IMR-90 (cell line): Measurements from ENCODE around the gene PPP2R5B. TPM values are rescaled to one million over a fixed set of nuclear protein-coding genes. Genes with fewer than 3 reads are reported as not detected.

Experiments
- ATAC-seq: fragments of 200-7000 bp; cut with Tn5 transposase; 2 replicates; pipeline ENCODE4 v1.9.1; 2020; ENCODE audit warnings: low read depth, mild to moderate bottlenecking, moderate library complexity
- BruUV-seq: library from RNA; stranded (reverse); fragments of 400-500 nt; replicated peaks from 2 replicates; lab custom pipeline; 2021; lab: Mats Ljungman, UMichigan
- CTCF ChIA-PET: fragments of 300-600 bp; formaldehyde crosslinking; extraction: SDS; loops from one replicate; lab custom pipeline; 2021; ENCODE audit warnings: antibody characterized with exemption; lab: Yijun Ruan, JAX
- POLR2A ChIA-PET: fragments of 300-600 bp; sonication (Branson Sonifier 250); formaldehyde crosslinking; loops from one replicate; lab custom pipeline; 2022; ENCODE audit warnings: antibody characterized with exemption; ENCODE audit not compliant: unreplicated experiment; lab: Charles Lee
- DNase-seq: peaks from one replicate; pipeline ENCODE4 v3.0.0; 2013
- H2AFZ ChIP-seq: replicated peaks from 2 replicates; pipeline ENCODE3; 2013; ENCODE audit warnings: low read length, mild to moderate bottlenecking; ENCODE audit not compliant: poor library complexity
- H2AK5ac ChIP-seq: 2 replicates; pipeline ENCODE4 v1.6.1; 2013; ENCODE audit warnings: low read depth, low read length, inconsistent platforms
- H2AK9ac ChIP-seq: replicated peaks from 2 replicates; pipeline ENCODE3; 2013; ENCODE audit warnings: mild to moderate bottlenecking, low read depth, low read length, moderate library complexity; ENCODE audit not compliant: poor library complexity
- H2BK120ac ChIP-seq: 2 replicates; pipeline ENCODE4 v1.6.1; 2013; ENCODE audit warnings: low read depth, low read length, inconsistent platforms
- H2BK15ac ChIP-seq: 3 replicates; pipeline ENCODE4 v1.6.1; 2013; ENCODE audit warnings: low read depth, low read length, inconsistent platforms
- H2BK20ac ChIP-seq: 2 replicates; pipeline ENCODE4 v1.6.1; 2013; ENCODE audit warnings: low read depth, mild to moderate bottlenecking, inconsistent platforms, low read length, moderate library complexity
- H2BK5ac ChIP-seq: 2 replicates; pipeline ENCODE4 v1.6.1; 2013; ENCODE audit warnings: mild to moderate bottlenecking, low read depth, low read length, inconsistent platforms; ENCODE audit not compliant: poor library complexity, severe bottlenecking
- H3K14ac ChIP-seq: replicated peaks from 2 replicates; pipeline ENCODE4 v1.6.1; 2013; ENCODE audit warnings: low read depth, low read length, inconsistent platforms
- H3K18ac ChIP-seq: 2 replicates; pipeline ENCODE4 v1.6.1; 2013; ENCODE audit warnings: low read depth, low read length, control low read depth
- H3K23ac ChIP-seq: 2 replicates; pipeline ENCODE4 v1.6.1; 2013; ENCODE audit warnings: low read depth, low read length, inconsistent platforms
- H3K27ac ChIP-seq: 2 replicates; pipeline ENCODE4 v1.5.1; 2013; ENCODE audit warnings: mild to moderate bottlenecking, control low read depth, low read length; ENCODE audit not compliant: insufficient read depth
- H3K27me3 ChIP-seq: 2 replicates; pipeline ENCODE4 v1.6.1; 2013; ENCODE audit warnings: low read length; ENCODE audit not compliant: control insufficient read depth, insufficient read depth
- H3K36me3 ChIP-seq: 2 replicates; pipeline ENCODE4 v1.6.1; 2013; ENCODE audit warnings: low read length, mixed read lengths; ENCODE audit not compliant: control insufficient read depth, insufficient read depth
- H3K4ac ChIP-seq: 2 replicates; pipeline ENCODE4 v1.6.1; 2013; ENCODE audit warnings: low read depth, low read length, inconsistent platforms
- H3K4me1 ChIP-seq: 2 replicates; pipeline ENCODE4 v1.6.1; 2013; ENCODE audit warnings: low read length, mixed read lengths; ENCODE audit not compliant: control insufficient read depth, insufficient read depth
- H3K4me2 ChIP-seq: 2 replicates; pipeline ENCODE4 v1.6.1; 2013; ENCODE audit warnings: low read depth, mild to moderate bottlenecking, control low read depth, low read length, moderate library complexity
- H3K4me3 ChIP-seq: 2 replicates; pipeline ENCODE4 v1.5.1; 2013; ENCODE audit warnings: low read depth, mild to moderate bottlenecking, control low read depth, low read length, moderate library complexity; ENCODE audit not compliant: insufficient read depth
- H3K56ac ChIP-seq: 2 replicates; pipeline ENCODE4 v1.6.1; 2013; ENCODE audit warnings: low read length, inconsistent platforms; ENCODE audit not compliant: insufficient read depth; ENCODE audit errors: extremely low read depth
- H3K79me1 ChIP-seq, 2 experiments: 2 replicates each; pipeline ENCODE4 v1.6.1; 2013; ENCODE audit warnings: low read length in 2 of 2, inconsistent platforms in 1 of 2, low read depth in 1 of 2
- H3K9ac ChIP-seq: 2 replicates; pipeline ENCODE4 v1.6.1; 2013; ENCODE audit warnings: low read depth, low read length, control low read depth
- H3K9me1 ChIP-seq: 2 replicates; pipeline ENCODE4 v1.6.1; 2013; ENCODE audit warnings: low read length, inconsistent platforms; ENCODE audit not compliant: insufficient read depth
- H3K9me3 ChIP-seq: 2 replicates; pipeline ENCODE4 v1.6.1; 2013; ENCODE audit warnings: low read length; ENCODE audit not compliant: control insufficient read depth, insufficient read depth
- H4K20me1 ChIP-seq: 2 replicates; pipeline ENCODE4 v1.6.1; 2013; ENCODE audit warnings: low read length, inconsistent platforms; ENCODE audit not compliant: insufficient read depth
- H4K5ac ChIP-seq: 2 replicates; pipeline ENCODE4 v1.6.1; 2013; ENCODE audit warnings: mild to moderate bottlenecking, low read depth, low read length, control low read depth
- H4K8ac ChIP-seq, 2 experiments: 2 replicates each; pipeline ENCODE4 v1.6.1; 2013; ENCODE audit warnings: low read depth in 2 of 2, low read length in 2 of 2, control low read depth in 1 of 2, inconsistent platforms in 1 of 2
- H4K91ac ChIP-seq: 2 replicates; pipeline ENCODE4 v1.6.1; 2013; ENCODE audit warnings: low read depth, low read length, inconsistent platforms; ENCODE audit not compliant: insufficient read depth
- CEBPB ChIP-seq: IDR thresholded peaks from 2 replicates; pipeline ENCODE4 v1.6.1; 2012; ENCODE audit warnings: low read depth, low read length, improper control_type of control experiment
- RFX5 ChIP-seq: IDR thresholded peaks from 2 replicates; pipeline ENCODE4 v1.8.0; 2012; ENCODE audit warnings: low read depth, mild to moderate bottlenecking, low read length, moderate library complexity
- WGBS, 2 experiments: methylation state at CpG; one replicate each; pipeline versions ENCODE4 v1.1.5 to v1.1.7; 2013; ENCODE audit warnings: missing lambda C conversion rate in 2 of 2; ENCODE audit not compliant: insufficient read length in 1 of 2; ENCODE audit errors: extremely low coverage in 2 of 2; 5-methylcytosine and 5-hydroxymethylcytosine counted together
- dilution Hi-C: fragments of 300-500 bp; cut with HindIII; formaldehyde crosslinking; loops from one replicate; pipeline ENCODE4 v1.14.3; 2018; ENCODE audit warnings: low sequenced_read_pairs; ENCODE audit not compliant: unreplicated experiment
- in situ Hi-C: fragments of 300-500 bp; cut with MboI; formaldehyde crosslinking; loops from 3 replicates; pipeline ENCODE4 v1.14.3; 2019; ENCODE audit warnings: low sequenced_read_pairs, inconsistent platforms, mixed read lengths
- intact Hi-C: fragments of 100-400 bp; cut with micrococcal nuclease; formaldehyde crosslinking; loops from 2 replicates; pipeline ENCODE4 v1.10.0; 2022
- polyA plus RNA-seq, 3 experiments: library from polyadenylated mRNA; depleted of rRNA; stranded (reverse); fragments of >200 nt; gene quantifications; 2 replicates each; pipeline ENCODE4 v1.2.3, GENCODE V29; 2012; ENCODE audit warnings: low replicate concordance in 1 of 3
- total RNA-seq: library from RNA; depleted of rRNA; stranded (reverse); fragments of >200 nt; gene quantifications from 2 replicates; pipeline ENCODE4 v1.2.3, GENCODE V29; 2012

The PPP2R5B gene
- total and polyA plus RNA-seq, 2 of the 4 experiments (the other 2 are of a cell fraction): 6.5 to 23.6 TPM

DNA sequence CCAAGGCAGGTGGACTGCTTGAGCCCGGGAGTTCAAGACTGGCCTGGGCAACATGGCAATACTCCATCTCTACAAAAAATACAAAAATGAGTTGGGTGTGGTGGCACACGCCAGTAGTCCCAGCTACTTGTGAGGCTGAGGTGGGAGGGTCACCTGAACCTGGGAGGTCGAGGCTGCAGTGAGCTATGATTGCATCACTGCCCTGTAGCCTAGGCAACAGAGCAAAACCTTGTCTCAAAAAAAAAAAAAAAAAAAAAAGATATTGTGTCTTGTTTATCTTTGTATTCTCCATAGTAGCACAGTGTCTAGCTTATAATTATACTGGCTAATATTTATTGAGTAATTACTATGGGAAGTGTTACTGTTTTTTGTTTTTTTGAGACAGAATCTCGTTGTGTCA lies 27.0 kb downstream of the PPP2R5B start:
- Histone ChIP-seq H2AFZ (no peak overlapping the region), H3K18ac (no peak overlapping the region), H4K5ac (no peak overlapping the region), H2AK9ac (no peak overlapping the region), H2AK5ac (no peak overlapping the region), H3K36me3 (no peaks in the 10 kb centered on the region), H3K9ac (no peak overlapping the region), H3K4ac (no peak overlapping the region), H3K9me1 (no peaks in the 10 kb centered on the region), H3K56ac (no peak overlapping the region), H3K79me1 (no peaks in the 10 kb centered on the region), H2BK120ac (no peak overlapping the region), H3K27me3 (peaks cover 21% of the 10 kb centered on the region), H3K4me1 (no peaks in the 10 kb centered on the region), H3K4me3 (no peak overlapping the region), H4K8ac (no peak overlapping the region), H4K91ac (no peak overlapping the region), H2BK5ac (no peak overlapping the region), H3K4me2 (no peak overlapping the region), H3K9me3 (no peaks in the 10 kb centered on the region), H3K27ac (no peak overlapping the region), H2BK15ac (no peak overlapping the region), H4K20me1 (no peaks in the 10 kb centered on the region), H3K23ac (no peak overlapping the region), H3K14ac (no peak overlapping the region), H2BK20ac (no peak overlapping the region)
- POLR2A ChIA-PET: no interaction called here
- ATAC-seq (no peak), DNase-seq (no peak)
- peak; percentile 38 for TF ChIP-seq CEBPB
- TF ChIP-seq RFX5: no peak
- in situ Hi-C loops: no loop called here
- intact Hi-C loops: no loop called here
- BruUV-seq: no TSS peak
- dilution Hi-C loops: no loop called here
- CTCF ChIA-PET: no interaction called here
- WGBS, 2 experiments: no CpG with 5 or more reads among the region's 4 CpGs
